Measurements from ENCODE around the gene GPX4.

Gene GPX4

DNA sequence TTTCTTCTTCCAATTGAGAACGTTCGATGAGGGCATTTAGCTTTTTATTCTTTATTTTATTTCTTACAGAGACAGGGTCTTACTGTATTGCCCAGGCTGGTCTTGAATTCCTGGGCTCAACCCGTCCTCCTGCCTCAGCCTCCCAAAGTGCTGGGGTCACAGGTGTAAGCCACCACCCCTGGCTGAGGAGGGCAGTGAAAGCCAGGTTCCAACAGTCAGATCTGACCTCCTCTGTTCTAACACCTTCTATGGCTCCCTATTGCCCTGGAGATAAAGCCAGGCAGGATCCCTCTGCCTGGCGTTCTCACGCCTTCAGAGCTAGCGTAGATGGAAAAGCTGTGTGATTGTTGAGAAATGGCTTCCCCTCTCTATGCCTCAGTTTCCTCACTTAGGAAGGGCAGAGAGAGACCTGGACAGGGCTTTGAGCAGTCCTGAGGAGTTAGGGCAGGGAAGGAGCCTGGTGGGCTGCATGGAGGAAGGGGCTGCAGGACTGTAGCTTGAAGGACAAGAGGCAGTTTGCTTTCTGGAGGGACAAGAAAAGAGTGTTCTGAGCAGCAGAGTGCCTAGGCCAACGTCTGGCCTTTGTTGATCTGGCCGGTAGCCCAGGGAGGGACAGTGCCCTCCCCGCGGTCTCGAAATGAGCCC is 31.3 kb upstream of the GPX4 start:
- DNase-seq (ENCODE audit: low read depth, low spot score), result no peak
- ChIA-PET CTCF (interaction anchor here (0.8 to 1.2 kb wide), 2 partner anchors 10 to 16 kb away, joined by 3 read pairs; no protein-coding TSS in a partner anchor), POLR2A (interaction anchor here (0.6 kb wide), 1 partner anchor 14 kb away, joined by 3 read pairs; no protein-coding TSS in a partner anchor)
- H3K4me3 ChIP-seq (ENCODE audit: low read depth, low read length), result no peak overlapping the region
- TF ChIP-seq, protein P1, sequence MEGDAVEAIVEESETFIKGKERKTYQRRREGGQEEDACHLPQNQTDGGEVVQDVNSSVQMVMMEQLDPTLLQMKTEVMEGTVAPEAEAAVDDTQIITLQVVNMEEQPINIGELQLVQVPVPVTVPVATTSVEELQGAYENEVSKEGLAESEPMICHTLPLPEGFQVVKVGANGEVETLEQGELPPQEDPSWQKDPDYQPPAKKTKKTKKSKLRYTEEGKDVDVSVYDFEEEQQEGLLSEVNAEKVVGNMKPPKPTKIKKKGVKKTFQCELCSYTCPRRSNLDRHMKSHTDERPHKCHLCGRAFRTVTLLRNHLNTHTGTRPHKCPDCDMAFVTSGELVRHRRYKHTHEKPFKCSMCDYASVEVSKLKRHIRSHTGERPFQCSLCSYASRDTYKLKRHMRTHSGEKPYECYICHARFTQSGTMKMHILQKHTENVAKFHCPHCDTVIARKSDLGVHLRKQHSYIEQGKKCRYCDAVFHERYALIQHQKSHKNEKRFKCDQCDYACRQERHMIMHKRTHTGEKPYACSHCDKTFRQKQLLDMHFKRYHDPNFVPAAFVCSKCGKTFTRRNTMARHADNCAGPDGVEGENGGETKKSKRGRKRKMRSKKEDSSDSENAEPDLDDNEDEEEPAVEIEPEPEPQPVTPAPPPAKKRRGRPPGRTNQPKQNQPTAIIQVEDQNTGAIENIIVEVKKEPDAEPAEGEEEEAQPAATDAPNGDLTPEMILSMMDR (IDR thresholded peaks at IDR 0.05; ENCODE audit: insufficient read depth, low read length, missing control alignments), result no peak

DNA sequence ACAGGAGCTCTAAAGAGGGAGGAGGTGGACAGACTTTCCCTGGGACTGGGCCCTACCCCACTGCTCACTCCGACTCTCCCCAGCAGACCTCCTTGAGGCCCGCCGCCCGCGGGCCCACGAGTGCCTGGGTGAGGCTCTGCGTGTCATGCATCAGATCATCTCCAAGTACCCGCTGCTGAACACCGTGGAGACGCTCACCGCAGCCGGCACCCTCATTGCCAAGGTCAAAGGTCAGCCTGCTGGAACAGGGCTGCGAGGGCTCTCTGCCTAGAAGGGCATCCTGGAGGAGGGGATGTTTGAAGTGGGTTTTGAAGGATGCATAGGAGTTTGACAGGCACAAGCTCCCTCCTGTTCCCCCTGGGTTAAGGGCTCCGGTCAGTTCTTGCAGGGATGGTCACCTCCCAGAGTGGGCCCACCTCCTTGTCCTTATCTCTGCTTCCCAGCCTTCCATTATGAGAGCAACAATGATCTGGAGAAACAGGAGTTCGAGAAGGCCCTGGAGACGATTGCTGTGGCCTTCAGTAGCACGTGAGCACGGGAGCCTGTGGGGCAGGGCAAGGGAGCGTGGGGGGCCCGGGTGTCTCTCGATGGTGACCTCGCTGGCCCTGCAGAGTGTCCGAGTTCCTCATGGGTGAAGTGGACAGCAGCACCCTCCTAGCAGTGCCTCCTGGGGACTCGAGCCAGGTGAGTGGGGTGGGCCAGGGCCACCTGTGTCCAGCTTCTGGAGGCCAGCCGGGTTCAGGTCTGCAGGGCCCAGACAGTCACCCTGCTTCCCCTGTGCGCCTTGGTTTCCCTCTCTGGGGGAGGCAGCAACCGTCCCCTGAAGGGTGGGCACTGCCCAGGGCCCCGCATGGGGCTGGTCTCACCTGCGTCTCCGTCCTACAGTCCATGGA is 30.5 kb upstream of the GPX4 start:
- DNase-seq (ENCODE audit: low read depth, low spot score), result no peak
- no peak overlapping the region for H3K4me3 ChIP-seq (ENCODE audit: low read depth, low read length)
- ChIA-PET CTCF (interaction anchor here (1.2 kb wide), 1 partner anchor 9 kb away, joined by 3 read pairs; no protein-coding TSS in a partner anchor), POLR2A (interaction anchor here (0.6 kb wide), 1 partner anchor 13 kb away, joined by 3 read pairs; no protein-coding TSS in a partner anchor)
- TF ChIP-seq, protein P1 (IDR thresholded peaks at IDR 0.05; ENCODE audit: insufficient read depth, low read length, missing control alignments), result no peak

DNA sequence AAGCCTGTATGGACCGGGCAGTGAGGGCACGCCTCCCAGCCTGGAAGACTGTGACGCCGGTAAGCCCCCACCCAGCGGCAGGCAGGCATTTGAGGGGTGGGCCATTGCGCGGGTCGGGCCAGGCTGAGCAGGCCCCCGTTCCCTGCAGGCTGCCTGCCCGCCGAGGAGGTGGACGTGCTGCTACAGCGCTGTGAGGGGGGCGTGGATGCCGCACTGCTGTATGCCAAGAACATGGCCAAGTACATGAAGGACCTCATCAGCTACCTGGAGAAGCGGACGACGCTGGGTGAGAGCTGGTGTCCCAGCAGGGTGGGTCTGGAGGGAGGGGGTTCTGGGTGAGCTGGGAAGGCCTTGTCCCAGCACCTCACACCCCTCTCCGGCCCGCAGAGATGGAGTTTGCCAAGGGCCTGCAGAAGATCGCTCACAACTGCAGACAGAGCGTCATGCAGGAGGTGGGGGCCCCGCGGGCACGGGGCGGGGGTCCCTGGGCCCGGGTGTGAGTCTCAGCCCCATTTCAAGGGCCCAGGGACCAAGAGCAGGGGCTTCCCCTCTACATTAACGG is 29.8 kb upstream of the GPX4 start:
- ChIA-PET POLR2A (no interaction called here), CTCF (no interaction called here)
- DNase-seq (ENCODE audit: low read depth, low spot score), result no peak
- TF ChIP-seq, protein P1 (IDR thresholded peaks at IDR 0.05; ENCODE audit: insufficient read depth, low read length, missing control alignments), result no peak
- no peak overlapping the region for H3K4me3 ChIP-seq (ENCODE audit: low read depth, low read length)

- ChIA-PET CTCF (interaction anchor here (1.2 kb wide), 1 partner anchor 166 kb away, joined by 3 read pairs; no protein-coding TSS in a partner anchor), POLR2A (no interaction called here)
- DNase-seq (ENCODE audit: low read depth, low spot score), result no peak
- TF ChIP-seq, protein P1 (IDR thresholded peaks at IDR 0.05; ENCODE audit: insufficient read depth, low read length, missing control alignments), result no peak
- no peak overlapping the region for H3K4me3 ChIP-seq (ENCODE audit: low read depth, low read length)
Observed at GRCh38 chr19:1074544-1075283, 29.1 kb upstream of the GPX4 start.

DNA sequence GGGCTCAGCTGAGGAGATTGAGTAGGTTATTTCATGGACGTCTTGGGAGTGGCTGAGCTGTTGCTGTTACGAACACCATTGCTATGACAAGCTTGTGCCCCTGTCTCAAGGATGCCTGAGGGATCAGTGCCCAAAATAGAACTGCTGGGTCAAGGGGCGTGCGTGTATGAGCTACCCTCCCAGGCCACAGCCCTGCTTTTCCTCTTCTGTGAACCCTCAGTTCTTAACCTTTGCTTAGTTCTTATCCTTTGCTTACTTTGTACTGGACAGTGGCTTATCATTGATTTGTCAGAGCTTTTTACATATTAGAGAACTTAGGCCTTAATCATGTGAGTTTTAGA is 27.8 kb upstream of the GPX4 start:
- TF ChIP-seq, protein P1 (IDR thresholded peaks at IDR 0.05; ENCODE audit: insufficient read depth, low read length, missing control alignments), result no peak
- H3K4me3 ChIP-seq (ENCODE audit: low read depth, low read length), result no peak overlapping the region
- POLR2A ChIA-PET, result interaction anchor here (0.6 to 0.7 kb wide), 2 partner anchors 8 to 193 kb away, joined by 4 read pairs; partner anchors contain the start of gene CIRBP
- DNase-seq (ENCODE audit: low read depth, low spot score), result no peak
- CTCF ChIA-PET, result interaction anchor here (0.6 to 1.5 kb wide), 4 partner anchors 10 to 191 kb away, joined by 3 to 7 read pairs (median 3); no protein-coding TSS in a partner anchor

Data from AG04449 (cell line).